Inferior parietal cortex (tissue), 1 donor: Measurements from ENCODE around the gene ZEB1.
"Not testable (repeated sequence)": the region's sequence is repeated elsewhere in the genome, so short reads cannot be mapped to it uniquely, and the experiment has no call there.

Source experiments
- DNase-seq: peaks from one replicate; pipeline ENCODE4 v3.0.0-alpha.2; 2016; ENCODE audit errors: extremely low spot score

ZEB1 gene

GRCh38 chr10:31318382-31318853, 598 bp upstream of the ZEB1 start:
- DNase-seq, result no peak

GRCh38 chr10:31319602-31320549, 860 bp downstream of the ZEB1 start:
- no peak for DNase-seq

GRCh38 chr10:31320550-31321211, 1.7 kb downstream of the ZEB1 start:
- no peak for DNase-seq

- peak; percentile 63 for DNase-seq
Observed at GRCh38 chr10:31321396-31321941, 2.5 kb downstream of the ZEB1 start.

GRCh38 chr10:31322647-31323046, 3.6 kb downstream of the ZEB1 start:
- no peak for DNase-seq

GRCh38 chr10:31340343-31340742, 21.3 kb downstream of the ZEB1 start:
- no peak for DNase-seq

GRCh38 chr10:31341552-31341951, 22.5 kb downstream of the ZEB1 start:
- no peak for DNase-seq

GRCh38 chr10:31343009-31343408, 24.0 kb downstream of the ZEB1 start:
- DNase-seq, result no peak

GRCh38 chr10:31343551-31343950, 24.5 kb downstream of the ZEB1 start:
- DNase-seq, result no peak

- DNase-seq, result no peak
Observed at GRCh38 chr10:31345886-31346285, 26.9 kb downstream of the ZEB1 start.

- no peak for DNase-seq
Observed at GRCh38 chr10:31346953-31347352, 27.9 kb downstream of the ZEB1 start.

GRCh38 chr10:31347705-31348104, 28.7 kb downstream of the ZEB1 start:
- DNase-seq, result no peak

- DNase-seq, result no peak
Observed at GRCh38 chr10:31350891-31351290, 31.9 kb downstream of the ZEB1 start.

- DNase-seq, result no peak
Observed at GRCh38 chr10:31352436-31353226, 33.6 kb downstream of the ZEB1 start.

- no peak for DNase-seq
Observed at GRCh38 chr10:31353574-31353973, 34.6 kb downstream of the ZEB1 start.

GRCh38 chr10:31358688-31359330, 39.8 kb downstream of the ZEB1 start:
- no peak for DNase-seq

- no peak for DNase-seq
Observed at GRCh38 chr10:31359979-31360378, 41.0 kb downstream of the ZEB1 start.

- not testable (repeated sequence) for DNase-seq
Observed at GRCh38 chr10:31361475-31361874, 42.5 kb downstream of the ZEB1 start.

GRCh38 chr10:31362023-31362641, 43.1 kb downstream of the ZEB1 start:
- no peak for DNase-seq

GRCh38 chr10:31363696-31364095, 44.7 kb downstream of the ZEB1 start:
- not testable (repeated sequence) for DNase-seq

GRCh38 chr10:31364238-31364637, 45.2 kb downstream of the ZEB1 start:
- not testable (repeated sequence) for DNase-seq
